OCI-LY3 (cell line): ENCODE results near the gene PIK3R3.
"Not testable (repeated sequence)": the region's sequence is repeated elsewhere in the genome, so short reads cannot be mapped to it uniquely, and the experiment has no call there.

Experiments
- H2AFZ ChIP-seq: fragments of 200-600, 300-600 bp; shearing (Covaris generic); 2 replicates; pipeline ENCODE4 v1.6.0; 2014; ENCODE audit warnings: antibody characterized with exemption, low read depth, low read length
- H3K27ac ChIP-seq: fragments of 200-600, 300-600 bp; sonication (generic); 2 replicates; pipeline ENCODE4 v1.5.1; 2014; ENCODE audit warnings: mild to moderate bottlenecking, low read length, moderate library complexity, mixed read lengths
- H3K27me3 ChIP-seq: fragments of 200-600, 300-600 bp; sonication (generic); 2 replicates; pipeline ENCODE4 v1.6.1; 2014; ENCODE audit warnings: low read depth, low read length, mixed read lengths
- H3K36me3 ChIP-seq: fragments of 200-600, 300-600 bp; sonication (generic); replicated peaks from 2 replicates; pipeline ENCODE3; 2014; ENCODE audit warnings: low read depth, low read length, mixed read lengths
- H3K4me1 ChIP-seq: fragments of 300-600, 200-600 bp; sonication (generic); 2 replicates; pipeline ENCODE4 v1.6.1; 2014; ENCODE audit warnings: low read length, mixed read lengths
- H3K4me2 ChIP-seq: fragments of 200-600, 300-600 bp; sonication (generic); 2 replicates; pipeline ENCODE4 v1.6.1; 2014; ENCODE audit warnings: low read length, mixed read lengths
- H3K4me3 ChIP-seq: fragments of 300-600, 200-600 bp; sonication (generic); 2 replicates; pipeline ENCODE4 v1.5.1; 2014; ENCODE audit warnings: antibody characterized with exemption, mild to moderate bottlenecking, low read length, moderate library complexity
- H3K79me2 ChIP-seq: fragments of 300-600, 200-600 bp; shearing (Covaris generic); 2 replicates; pipeline ENCODE4 v1.6.1; 2014; ENCODE audit warnings: mild to moderate bottlenecking, low read length, mixed read lengths
- H3K9ac ChIP-seq: fragments of 300-600, 200-600 bp; shearing (Covaris generic); 2 replicates; pipeline ENCODE4 v1.6.0; 2014; ENCODE audit warnings: mild to moderate bottlenecking, low read length, moderate library complexity
- H3K9me3 ChIP-seq: fragments of 200-600, 300-600 bp; shearing (Covaris generic); 2 replicates; pipeline ENCODE4 v1.6.1; 2014; ENCODE audit warnings: low read length, mixed read lengths; ENCODE audit not compliant: insufficient read depth
- H4K20me1 ChIP-seq: fragments of 200-600, 300-600 bp; sonication (generic); 2 replicates; pipeline ENCODE4 v1.6.1; 2016; ENCODE audit warnings: low read length, mixed read lengths; ENCODE audit not compliant: insufficient read depth
- EZH2phosphoT487 ChIP-seq: fragments of 200-600 bp; shearing (Covaris generic); IDR thresholded peaks from 2 replicates; pipeline ENCODE4 v1.6.1; 2018; ENCODE audit warnings: antibody characterized with exemption, mixed run types, low read depth
- TF ChIP-seq, protein P1 (sequence below): fragments of 200-600, 300-600 bp; sonication (generic); IDR thresholded peaks from 2 replicates; pipeline ENCODE4 v1.5.1; 2014; ENCODE audit warnings: antibody characterized with exemption, low read length, low read depth

The PIK3R3 gene

DNA sequence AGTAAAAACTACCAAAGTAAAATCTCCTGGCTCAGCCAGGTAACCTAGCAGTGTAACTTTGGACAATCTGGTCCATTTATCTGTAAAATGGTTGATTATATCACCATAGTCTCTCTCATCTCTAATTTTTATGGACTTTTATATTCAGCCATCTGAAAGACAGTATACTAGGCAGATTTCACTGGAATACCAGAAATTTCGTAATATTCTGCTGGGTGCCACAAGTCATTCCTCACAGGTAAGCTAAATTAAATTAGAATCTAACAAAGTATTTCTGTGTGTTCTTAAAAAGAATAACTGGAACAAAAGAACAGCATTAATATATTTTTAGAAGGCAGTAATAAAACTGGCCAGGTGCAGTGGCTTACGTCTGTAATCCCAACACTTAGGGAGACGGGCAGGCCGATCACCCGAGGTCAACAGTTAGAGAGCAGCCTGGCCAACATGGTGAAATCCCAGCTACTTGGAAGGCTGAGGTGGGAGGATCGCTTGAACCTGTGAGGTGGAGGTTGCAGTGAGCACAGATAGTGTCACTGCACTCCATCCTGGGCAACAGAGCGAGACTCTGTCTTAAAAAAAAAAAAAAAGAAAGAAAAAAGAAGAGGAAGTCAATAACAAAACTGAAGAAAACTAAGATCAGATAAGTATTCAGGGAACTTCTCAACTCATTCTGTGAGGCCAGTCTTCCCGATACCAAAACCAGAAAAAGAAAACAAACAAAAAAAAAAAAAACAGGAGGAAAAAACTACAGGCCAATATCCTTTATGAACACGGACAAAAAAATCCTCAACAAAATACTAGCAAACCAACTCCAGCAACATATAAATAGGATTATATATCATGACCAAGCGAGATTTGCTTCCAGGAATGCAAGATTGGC is 35.9 kb downstream of the PIK3R3 start:
- Histone ChIP-seq H3K9me3 (no peaks in the 10 kb centered on the region), H4K20me1 (no peaks in the 10 kb centered on the region), H2AFZ (no peak overlapping the region), H3K27me3 (no peaks in the 10 kb centered on the region), H3K36me3 (no peaks in the 10 kb centered on the region), H3K4me2 (no peak overlapping the region), H3K4me1 (peaks cover 8% of the 10 kb centered on the region; the same call in 1 of the 2 replicates), H3K27ac (no peak overlapping the region), H3K79me2 (peaks cover 3% of the 10 kb centered on the region; the same call in 1 of the 2 replicates), H3K4me3 (no peak overlapping the region), H3K9ac (no peak overlapping the region)
- TF ChIP-seq, protein P1, sequence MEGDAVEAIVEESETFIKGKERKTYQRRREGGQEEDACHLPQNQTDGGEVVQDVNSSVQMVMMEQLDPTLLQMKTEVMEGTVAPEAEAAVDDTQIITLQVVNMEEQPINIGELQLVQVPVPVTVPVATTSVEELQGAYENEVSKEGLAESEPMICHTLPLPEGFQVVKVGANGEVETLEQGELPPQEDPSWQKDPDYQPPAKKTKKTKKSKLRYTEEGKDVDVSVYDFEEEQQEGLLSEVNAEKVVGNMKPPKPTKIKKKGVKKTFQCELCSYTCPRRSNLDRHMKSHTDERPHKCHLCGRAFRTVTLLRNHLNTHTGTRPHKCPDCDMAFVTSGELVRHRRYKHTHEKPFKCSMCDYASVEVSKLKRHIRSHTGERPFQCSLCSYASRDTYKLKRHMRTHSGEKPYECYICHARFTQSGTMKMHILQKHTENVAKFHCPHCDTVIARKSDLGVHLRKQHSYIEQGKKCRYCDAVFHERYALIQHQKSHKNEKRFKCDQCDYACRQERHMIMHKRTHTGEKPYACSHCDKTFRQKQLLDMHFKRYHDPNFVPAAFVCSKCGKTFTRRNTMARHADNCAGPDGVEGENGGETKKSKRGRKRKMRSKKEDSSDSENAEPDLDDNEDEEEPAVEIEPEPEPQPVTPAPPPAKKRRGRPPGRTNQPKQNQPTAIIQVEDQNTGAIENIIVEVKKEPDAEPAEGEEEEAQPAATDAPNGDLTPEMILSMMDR: no peak
- no peak for TF ChIP-seq EZH2phosphoT487

DNA sequence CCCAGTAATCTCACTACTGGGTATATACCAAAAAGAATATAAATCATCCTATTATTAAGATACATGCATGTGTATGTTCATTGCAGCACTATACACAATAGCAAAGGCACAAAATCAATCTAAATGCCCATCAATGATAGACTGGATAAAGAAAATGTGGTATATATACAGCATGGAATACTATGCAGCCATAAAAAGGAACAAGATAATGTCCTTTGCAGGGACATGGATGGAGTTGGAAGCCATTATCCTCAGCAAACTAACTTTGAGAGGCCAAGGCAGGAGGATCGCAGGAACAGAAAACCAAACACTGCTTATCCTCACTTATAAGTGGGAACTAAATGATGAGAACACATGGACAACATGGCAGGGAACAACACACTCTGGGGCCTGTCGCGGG is 37.3 kb downstream of the PIK3R3 start:
- not testable (repeated sequence) for H3K4me1 ChIP-seq, H4K20me1 ChIP-seq, H3K9ac ChIP-seq, H3K27ac ChIP-seq, H3K79me2 ChIP-seq, H3K4me3 ChIP-seq, H3K36me3 ChIP-seq, H2AFZ ChIP-seq, H3K27me3 ChIP-seq, H3K9me3 ChIP-seq, H3K4me2 ChIP-seq

DNA sequence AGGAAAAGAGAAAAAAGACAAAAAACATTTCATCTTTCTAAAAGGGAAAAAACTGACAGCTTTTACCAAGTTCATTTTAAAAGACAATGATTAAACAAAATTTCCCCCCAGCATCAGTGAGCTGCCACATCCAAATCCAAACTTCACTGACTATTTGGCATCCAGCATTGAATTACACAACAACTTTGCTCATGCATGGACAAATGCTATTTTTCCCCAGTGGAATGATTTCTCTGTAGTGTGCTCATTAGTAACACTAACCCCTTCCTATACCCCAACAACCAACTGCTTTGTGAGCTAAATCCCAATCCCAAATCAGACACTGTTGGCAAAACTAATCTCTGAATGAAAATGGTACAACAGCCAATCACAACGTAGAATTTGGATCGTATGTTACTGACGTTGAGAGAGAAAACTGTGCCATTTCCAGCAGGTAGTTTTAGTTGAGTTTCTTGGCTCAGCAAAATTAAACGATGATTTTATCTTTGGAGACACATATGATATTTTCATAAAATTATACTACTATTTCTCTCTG is 37.9 kb downstream of the PIK3R3 start:
- Histone ChIP-seq H3K4me2 (no peak overlapping the region), H4K20me1 (no peaks in the 10 kb centered on the region), H2AFZ (no peak overlapping the region), H3K36me3 (no peaks in the 10 kb centered on the region), H3K79me2 (peaks cover 3% of the 10 kb centered on the region; the same call in 1 of the 2 replicates), H3K4me3 (no peak overlapping the region), H3K4me1 (peaks cover 8% of the 10 kb centered on the region; the same call in 1 of the 2 replicates), H3K27ac (no peak overlapping the region), H3K9me3 (no peaks in the 10 kb centered on the region), H3K9ac (no peak overlapping the region), H3K27me3 (no peaks in the 10 kb centered on the region)
- TF ChIP-seq EZH2phosphoT487: no peak
- TF ChIP-seq, protein P1: no peak

DNA sequence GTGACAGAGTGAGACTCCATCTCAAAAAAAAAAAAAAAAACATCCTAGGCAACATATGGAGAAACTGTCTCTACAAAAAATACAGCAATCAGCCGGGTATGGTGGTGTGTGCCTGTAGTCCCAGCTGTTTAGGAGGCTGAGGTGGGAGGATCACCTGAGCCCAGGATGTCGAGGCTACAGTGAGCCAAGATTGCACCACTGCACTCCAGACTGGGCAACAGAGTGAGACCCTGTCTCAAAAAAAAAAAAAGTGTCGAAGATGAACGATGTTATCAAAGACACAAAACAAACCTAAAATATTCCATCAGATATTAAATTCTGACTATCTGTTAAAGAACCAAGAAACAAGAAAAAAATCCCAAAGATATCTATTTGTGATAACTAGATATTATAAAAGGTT is 38.6 kb downstream of the PIK3R3 start:
- not testable (repeated sequence) for H3K4me2 ChIP-seq, H3K36me3 ChIP-seq, H3K4me1 ChIP-seq, H3K4me3 ChIP-seq, H3K9ac ChIP-seq, H2AFZ ChIP-seq, H3K27me3 ChIP-seq, H3K79me2 ChIP-seq, H3K27ac ChIP-seq, H3K9me3 ChIP-seq, H4K20me1 ChIP-seq

DNA sequence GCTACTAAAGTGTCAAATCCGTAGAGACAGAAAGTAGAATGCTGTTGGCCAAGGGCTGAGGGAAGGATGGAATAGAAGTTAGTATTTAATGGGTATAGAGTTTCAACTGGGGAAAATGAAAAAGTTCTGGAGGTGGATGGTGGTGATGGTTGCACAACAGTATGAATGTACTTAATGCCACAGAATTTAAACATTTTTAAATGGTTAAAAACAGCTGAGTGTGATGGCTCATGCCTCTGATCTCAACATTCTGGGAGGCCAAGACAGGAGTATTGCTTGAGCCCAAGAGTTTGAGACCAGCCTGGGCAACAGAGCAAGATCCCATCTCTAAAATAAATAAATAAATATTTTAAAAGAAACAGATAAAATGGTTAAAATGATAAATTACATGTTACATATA is 44.5 kb downstream of the PIK3R3 start:
- no peaks in the 10 kb centered on the region for H3K27me3 ChIP-seq
- H3K4me2 ChIP-seq: no peak overlapping the region
- no peaks in the 10 kb centered on the region for H3K9me3 ChIP-seq
- no peak overlapping the region for H3K9ac ChIP-seq
- H2AFZ ChIP-seq: no peak overlapping the region
- no peak for TF ChIP-seq EZH2phosphoT487
- TF ChIP-seq, protein P1: no peak
- H3K4me1 ChIP-seq: no peaks in the 10 kb centered on the region
- H3K4me3 ChIP-seq: no peak overlapping the region
- H3K79me2 ChIP-seq: no peaks in the 10 kb centered on the region
- H4K20me1 ChIP-seq: no peaks in the 10 kb centered on the region
- H3K27ac ChIP-seq: no peak overlapping the region
- no peaks in the 10 kb centered on the region for H3K36me3 ChIP-seq
